ENCODE measurements around the gene PACRG.

The PACRG gene

GRCh38 chr6:163019926-163020325 is 292.2 kb downstream of the PACRG start:
- DNase-seq: no peak

GRCh38 chr6:163021054-163021453 is 293.3 kb downstream of the PACRG start:
- DNase-seq: no peak

- no peak for DNase-seq
Measured at GRCh38 chr6:163023700-163024099, 295.9 kb downstream of the PACRG start.

DNA sequence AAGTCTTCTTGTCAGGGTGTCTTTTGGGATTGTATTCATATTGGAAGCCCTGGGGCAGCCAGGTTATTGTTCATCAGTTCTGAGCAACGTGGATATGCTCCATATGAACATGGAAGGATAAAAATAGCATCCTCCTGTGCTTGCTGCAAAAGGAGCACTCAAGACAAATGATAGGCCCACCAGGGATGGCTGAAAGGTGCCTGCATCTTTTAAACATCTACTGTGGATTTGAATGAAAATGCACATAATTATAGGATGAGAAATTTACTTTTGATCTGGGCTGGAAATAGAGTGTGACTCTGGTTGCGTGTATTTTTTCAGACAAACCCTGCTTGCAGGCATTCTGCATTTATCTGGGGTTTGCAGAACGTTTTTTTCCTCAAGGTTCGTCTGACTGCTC is 299.1 kb downstream of the PACRG start:
- no peak for DNase-seq

GRCh38 chr6:163030980-163031379 is 303.2 kb downstream of the PACRG start:
- DNase-seq: no peak

DNA sequence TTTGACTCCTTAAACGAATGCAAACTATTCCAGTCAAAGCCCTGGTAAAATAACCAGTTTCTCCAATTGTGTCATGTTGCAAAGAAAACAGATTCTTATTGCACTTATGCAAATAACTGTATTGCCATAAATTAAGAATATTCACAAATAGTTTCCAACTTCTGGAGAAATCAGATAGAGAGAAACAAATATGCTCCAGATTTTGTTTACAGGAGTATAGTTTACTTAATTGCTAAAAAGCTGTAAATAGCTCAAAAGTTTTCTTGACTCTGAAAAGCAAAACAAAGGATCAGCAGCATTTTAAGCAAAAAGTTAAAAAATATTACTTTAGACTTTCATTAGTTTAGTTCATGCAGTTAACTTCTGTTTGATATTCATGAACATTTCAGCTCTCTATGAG is 304.2 kb downstream of the PACRG start:
- no peak for DNase-seq

GRCh38 chr6:163036160-163036645 is 308.4 kb downstream of the PACRG start:
- DNase-seq: no peak

DNA sequence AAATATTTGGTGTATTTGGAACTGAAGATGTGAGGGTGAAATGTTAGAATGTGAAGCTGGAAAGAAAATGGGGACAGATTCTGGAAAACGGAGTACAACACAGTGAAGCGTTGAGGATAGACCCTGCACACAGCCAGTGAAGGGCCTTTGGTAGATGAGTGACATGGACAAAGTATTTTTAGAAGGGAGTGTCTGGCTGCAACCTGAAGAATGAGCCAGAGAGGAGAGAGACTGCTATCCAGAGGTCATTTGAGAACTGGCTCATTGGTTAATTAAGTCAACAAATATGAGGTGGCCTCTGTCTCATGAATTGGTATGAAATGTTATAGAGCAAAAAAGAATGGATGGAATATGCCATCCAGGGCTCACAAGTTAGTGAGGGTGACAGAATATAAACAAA is 310.5 kb downstream of the PACRG start:
- no peak for DNase-seq

GRCh38 chr6:163048345-163048744 is 320.6 kb downstream of the PACRG start:
- DNase-seq: no peak

- DNase-seq: no peak
Measured at GRCh38 chr6:163053667-163054344, 326.0 kb downstream of the PACRG start.

DNA sequence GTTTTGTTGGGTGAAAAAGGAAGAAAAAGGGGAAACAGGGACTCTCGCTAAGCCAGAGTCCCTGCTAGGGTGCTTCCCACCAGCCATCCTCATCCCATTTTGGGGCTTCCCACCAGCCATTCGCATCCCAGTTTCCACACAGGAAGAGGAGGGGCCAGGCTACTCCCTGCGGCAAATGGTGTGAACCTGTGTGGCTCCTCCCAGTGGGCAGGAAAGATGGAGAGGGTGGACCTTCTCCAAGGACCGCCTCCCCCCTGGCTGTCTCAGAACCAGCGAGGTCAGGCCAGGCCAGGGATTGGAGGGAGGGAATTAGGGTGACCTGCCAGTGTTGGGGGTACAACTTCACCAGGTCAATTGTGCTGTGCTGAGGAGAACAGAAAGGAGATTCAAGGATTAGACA is 326.9 kb downstream of the PACRG start:
- no peak for DNase-seq

GRCh38 chr6:163057260-163057659 is 329.5 kb downstream of the PACRG start:
- no peak for DNase-seq

GRCh38 chr6:163062790-163063189 is 335.0 kb downstream of the PACRG start:
- DNase-seq: no peak

DNA sequence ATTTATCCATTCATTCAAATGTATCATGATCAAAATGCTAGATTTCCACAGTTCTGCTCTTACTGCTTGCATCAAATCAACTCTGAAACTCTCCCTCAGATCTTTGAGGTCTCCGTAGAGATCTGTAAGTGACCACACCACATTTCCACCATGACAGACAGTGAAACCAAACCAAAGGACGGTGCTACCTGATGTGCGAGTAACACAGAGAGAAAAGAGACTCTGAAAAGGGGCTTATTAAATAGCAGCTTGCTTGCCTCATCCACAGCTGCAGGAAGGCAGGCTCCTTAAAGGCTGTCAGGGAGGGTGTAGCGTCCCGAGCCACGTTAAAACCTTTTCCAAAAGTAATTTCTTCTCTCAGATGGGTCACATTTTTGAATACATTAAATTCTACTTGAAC is 335.8 kb downstream of the PACRG start:
- DNase-seq: no peak

DNA sequence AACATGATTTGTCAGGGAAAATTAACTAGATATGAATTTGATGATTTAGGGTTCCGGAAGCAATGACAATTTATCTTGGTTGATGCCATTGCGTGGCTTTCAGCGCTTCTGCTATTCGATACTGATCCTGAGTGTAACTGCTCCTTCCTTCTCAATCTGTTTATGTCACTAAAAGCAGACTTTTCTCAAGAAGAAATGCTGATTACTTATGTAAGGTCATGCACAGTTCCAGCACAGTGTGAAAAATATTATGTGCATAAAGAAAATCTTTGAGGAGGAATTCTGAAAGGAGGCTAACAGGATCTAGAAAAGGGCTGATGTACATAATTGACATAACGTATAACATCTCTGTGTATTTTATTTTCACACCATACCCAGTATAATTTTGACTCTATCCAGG is 336.6 kb downstream of the PACRG start:
- no peak for DNase-seq

DNA sequence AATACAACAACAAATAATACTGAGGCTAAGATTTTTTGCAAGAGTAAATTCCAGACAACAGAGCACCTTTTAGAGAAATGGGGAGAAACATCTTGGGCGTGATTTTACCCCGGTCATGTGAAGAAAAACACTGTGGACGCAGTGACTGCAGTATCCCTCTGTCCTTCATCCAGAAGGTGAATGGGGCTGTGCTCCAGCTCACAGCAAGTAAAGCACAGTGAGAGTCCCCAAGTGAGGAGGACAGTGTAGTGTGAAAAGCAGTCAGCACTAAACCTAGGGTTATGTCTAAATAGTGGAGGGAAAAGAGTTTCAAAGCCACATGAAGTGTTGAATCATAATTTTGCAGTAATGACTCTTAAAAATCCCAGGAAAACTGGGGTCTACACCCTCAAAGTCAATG is 338.4 kb downstream of the PACRG start:
- DNase-seq: no peak

GRCh38 chr6:163077134-163077533 is 349.4 kb downstream of the PACRG start:
- no peak for DNase-seq

DNA sequence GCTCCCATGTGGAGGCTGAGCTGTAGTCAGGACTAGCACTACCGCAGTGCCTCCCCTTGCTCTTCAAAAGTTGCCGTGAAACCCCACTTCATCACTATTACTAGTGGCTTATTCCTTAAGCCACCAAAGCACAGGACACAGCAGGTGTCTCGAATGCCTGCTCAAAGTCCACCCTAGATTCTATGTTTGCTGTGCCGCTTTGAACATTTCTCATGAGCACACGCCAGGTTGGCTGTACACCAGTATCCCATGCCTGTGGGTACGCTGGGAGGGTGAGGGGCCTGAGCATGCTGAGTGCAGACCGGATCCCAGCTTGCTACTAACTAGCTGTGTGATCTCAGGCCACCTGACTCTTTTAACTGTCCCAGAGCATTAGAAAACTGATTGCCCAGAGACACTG is 350.9 kb downstream of the PACRG start:
- no peak for DNase-seq

DNA sequence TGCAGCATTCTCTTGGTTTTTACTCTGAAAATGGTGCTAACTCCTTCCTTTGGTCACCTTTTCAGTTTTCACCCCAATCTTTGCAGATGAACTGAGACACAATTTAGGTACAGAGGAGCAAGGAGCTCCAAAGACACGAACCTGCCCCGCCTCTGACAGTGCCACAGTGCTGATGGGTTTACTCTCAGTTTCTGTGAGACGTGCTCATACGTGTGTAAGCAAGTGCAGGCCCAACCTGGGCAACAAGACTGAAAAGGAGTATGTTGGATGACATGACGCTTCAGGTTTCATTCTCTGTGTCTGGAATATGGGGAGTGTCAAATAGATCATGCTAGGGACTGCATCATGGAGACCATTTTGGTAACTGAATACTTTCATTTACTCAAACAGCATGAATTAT is 352.5 kb downstream of the PACRG start:
- no peak for DNase-seq

DNA sequence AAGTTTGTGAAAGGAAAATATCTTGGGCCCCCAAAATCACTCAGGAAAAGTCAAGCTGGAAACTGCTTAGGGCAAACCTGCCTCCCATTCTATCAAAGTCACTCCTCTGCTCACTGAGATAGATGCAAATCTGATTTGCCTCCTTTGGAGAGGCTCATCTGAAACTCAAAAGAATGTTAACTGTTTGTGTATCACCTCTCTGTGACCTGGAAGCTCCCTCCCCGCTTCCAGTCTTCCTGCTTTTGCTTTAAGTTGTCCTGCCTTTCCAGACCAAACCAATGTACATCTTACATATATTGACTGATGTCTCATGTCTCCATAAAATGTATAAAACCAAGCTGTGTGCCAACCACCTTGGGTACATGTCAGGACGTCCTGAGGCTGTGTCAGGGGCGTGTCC is 355.4 kb downstream of the PACRG start:
- DNase-seq: no peak

DNA sequence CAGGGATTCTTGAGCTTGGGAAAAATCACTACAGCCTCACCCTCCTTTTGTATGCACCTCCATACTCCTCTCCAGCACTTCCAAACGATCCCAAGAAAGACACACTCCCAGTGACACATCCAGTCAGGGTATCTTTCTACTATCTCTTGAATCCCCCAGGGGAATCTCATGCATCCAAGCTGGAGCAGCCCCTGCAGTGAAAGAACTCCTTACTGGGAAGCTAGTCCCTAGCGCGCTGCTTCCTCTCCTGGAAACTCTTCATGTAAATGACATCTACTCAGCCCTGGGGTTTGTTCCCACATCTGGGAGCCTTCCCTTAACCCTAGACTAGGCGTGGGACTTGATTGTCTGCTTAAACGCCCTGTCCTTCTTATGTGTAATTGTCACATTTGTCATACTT is 357.7 kb downstream of the PACRG start:
- DNase-seq: no peak

GRCh38 chr6:163085861-163086623 is 358.3 kb downstream of the PACRG start:
- no peak for DNase-seq

- no peak for DNase-seq
Measured at GRCh38 chr6:163086624-163086920, 358.8 kb downstream of the PACRG start.

GRCh38 chr6:163087981-163088380 is 360.2 kb downstream of the PACRG start:
- no peak for DNase-seq

- no peak for DNase-seq
Measured at GRCh38 chr6:163092876-163093275, 365.1 kb downstream of the PACRG start.

All from activated effector memory CD4-positive, alpha-beta T cell treated with anti-CD3 and anti-CD28 coated beads, Interleukin-2, amount 50 U/mL, for 16 hours (primary cell).